Brain microvascular endothelial cell (primary cell): ENCODE measurements around the gene ZNF599.

Experiments used
- DNase-seq: peaks from one replicate; pipeline ENCODE4 v3.0.0-alpha.2; 2020
- H3K27ac ChIP-seq: fragments of 250-450 bp; sonication (Bioruptor Pico); 2 replicates; pipeline ENCODE4 v1.5.1; 2020; ENCODE audit warnings: mild to moderate bottlenecking, moderate library complexity
- H3K27me3 ChIP-seq: fragments of 250-450 bp; sonication (Bioruptor Pico); replicated peaks from 2 replicates; pipeline ENCODE4 v1.5.1; 2020; ENCODE audit warnings: mild to moderate bottlenecking
- H3K36me3 ChIP-seq: fragments of 250-450 bp; sonication (Bioruptor Pico); replicated peaks from 2 replicates; pipeline ENCODE4 v1.5.1; 2020; ENCODE audit warnings: mild to moderate bottlenecking
- H3K4me3 ChIP-seq: 2 replicates; pipeline ENCODE4 v1.5.1; 2011; ENCODE audit warnings: low read depth, mild to moderate bottlenecking, control low read depth, low read length, moderate library complexity
- CTCF ChIP-seq: IDR thresholded peaks from 2 replicates; pipeline ENCODE4 v1.5.1; 2011; ENCODE audit warnings: low read depth, mild to moderate bottlenecking, moderate library complexity, low read length, control low read depth, inconsistent platforms; ENCODE audit errors: missing control alignments
- in situ Hi-C: cut with HindIII; loops from 2 replicates; pipeline ENCODE4 v1.10.0; 2017; ENCODE audit warnings: low sequenced_read_pairs, low pct_ligation_motif_present

ZNF599 gene

DNA sequence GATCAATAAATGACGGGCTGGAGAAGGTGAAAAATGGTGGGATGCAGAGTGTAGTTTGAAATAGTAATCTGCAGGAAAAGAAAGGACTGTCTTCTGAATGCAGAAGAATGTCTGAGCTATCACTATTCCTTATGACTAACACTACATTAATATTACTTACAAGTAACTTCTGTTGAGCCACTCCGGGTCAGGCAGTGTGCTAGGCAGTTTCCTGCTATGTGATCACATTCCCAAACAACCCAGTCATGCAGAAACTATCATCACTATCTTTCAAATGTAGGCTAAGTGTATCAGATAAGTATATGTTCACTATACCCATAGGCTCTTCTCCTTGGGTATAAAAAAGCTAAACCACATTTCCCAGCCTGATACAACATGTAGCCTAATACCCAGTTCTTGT is 6.6 kb downstream of the ZNF599 start:
- H3K36me3 ChIP-seq = peaks cover 48% of the 10 kb centered on the region

DNA sequence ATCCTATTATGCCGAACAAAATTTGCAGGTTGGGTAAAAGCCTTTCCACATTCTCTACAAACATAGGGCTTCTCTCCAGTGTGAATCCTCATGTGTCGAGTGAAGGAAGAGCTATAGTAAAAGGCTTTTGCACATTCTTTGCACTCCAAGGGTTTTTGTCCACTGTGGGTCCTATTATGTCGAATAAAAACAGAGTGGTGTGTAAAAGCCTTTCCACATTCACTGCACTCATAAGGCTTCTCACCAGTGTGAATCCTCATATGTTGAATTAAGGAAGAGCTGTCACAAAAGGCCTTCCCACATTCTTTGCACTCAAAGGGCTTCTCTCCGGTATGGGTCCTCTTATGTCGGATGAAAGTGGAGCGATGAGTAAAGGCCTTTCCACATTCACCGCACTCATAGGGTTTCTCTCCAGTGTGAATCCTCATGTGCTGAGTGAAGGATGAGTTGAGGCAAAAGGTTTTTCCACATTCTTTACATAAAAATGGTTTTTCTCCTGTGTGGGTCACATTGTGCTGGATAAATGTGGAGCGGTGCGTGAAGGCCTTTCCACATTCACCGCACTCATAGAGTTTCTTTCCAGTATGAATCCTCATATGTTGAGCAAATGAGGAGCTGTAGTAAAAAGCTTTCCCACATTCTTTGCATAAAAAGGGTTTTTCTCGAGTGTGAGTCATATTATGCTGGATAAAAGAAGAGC is 13.6 kb downstream of the ZNF599 start:
- H3K36me3 ChIP-seq = peaks cover 3% of the 10 kb centered on the region
- H3K27me3 ChIP-seq = no peaks in the 10 kb centered on the region
- in situ Hi-C loops = no loop called here
- H3K27ac ChIP-seq = no peak overlapping the region
- TF ChIP-seq CTCF = no peak
- no peak for DNase-seq
- H3K4me3 ChIP-seq = no peak overlapping the region

More for the DNA sequence above, 6.6 kb downstream of the ZNF599 start:
- in situ Hi-C loops = no loop called here
- Histone ChIP-seq H3K4me3 (no peak overlapping the region), H3K27me3 (no peaks in the 10 kb centered on the region), H3K27ac (peak overlapping the region; percentile 45)
- peak; percentile 66 for DNase-seq
- TF ChIP-seq CTCF = no peak

DNA sequence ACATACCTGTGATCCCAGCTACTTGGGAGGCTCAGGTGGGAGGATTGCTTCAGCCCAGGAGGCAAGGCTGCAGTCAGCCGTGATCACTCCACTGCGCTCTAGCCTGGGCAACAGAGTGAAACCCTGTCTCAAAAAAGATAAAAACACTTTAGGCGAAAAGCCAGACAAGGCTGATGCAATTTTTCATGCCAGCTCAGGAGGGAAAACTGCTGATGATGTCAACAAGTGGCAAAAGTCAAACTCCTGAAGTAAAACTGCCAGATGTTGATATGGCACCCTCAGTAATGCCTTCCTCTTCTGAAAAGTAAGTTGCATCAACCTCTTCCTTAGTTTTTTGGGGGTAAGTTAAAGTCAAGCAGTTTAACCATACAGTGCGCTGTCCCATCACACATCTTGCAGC is 15.6 kb downstream of the ZNF599 start:
- Histone ChIP-seq H3K27ac (no peak overlapping the region), H3K4me3 (no peak overlapping the region), H3K36me3 (no peaks in the 10 kb centered on the region), H3K27me3 (no peaks in the 10 kb centered on the region)
- no peak for DNase-seq
- TF ChIP-seq CTCF = no peak
- in situ Hi-C loops = no loop called here

DNA sequence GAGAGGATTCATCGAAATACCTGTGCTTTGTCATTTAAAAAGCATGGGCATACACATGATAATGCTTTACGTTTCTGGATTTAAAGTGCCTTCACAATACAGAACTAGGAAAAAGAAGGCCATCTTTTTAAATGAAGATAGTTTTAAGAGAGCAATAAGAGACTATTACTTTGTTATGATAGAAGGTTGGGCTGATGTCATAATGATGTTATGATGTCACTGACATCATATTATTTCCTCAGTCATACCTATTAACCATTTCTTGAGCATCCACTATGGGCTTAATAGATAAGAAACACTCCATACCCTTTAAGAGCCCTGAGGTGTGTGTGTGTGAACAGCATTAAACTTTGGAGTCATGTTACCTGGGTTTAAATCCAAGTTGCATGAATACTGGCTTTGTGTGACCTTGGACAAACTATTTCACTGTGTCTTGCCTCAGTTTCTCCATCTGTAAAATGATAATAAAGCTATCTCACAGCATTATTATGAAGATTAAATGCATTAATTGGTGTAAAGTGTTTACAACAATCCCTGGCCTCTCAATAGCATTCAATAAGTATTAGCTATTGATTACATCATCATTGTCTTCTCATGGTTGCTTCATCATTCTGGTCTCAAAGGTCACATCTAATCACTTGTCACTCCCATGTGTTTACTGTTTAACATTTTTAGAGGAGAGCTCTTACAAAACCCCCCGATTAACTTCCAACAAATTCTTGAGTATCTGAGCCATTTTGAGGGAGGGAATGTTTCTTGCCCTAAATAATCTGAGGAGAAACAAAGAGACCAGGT is 27.9 kb downstream of the ZNF599 start:
- no peak for DNase-seq
- no peak overlapping the region for H3K27ac ChIP-seq
- no peak for TF ChIP-seq CTCF
- no peaks in the 10 kb centered on the region for H3K27me3 ChIP-seq
- H3K4me3 ChIP-seq = no peak overlapping the region
- in situ Hi-C loops = no loop called here
- peaks cover 11% of the 10 kb centered on the region for H3K36me3 ChIP-seq

- peaks cover 6% of the 10 kb centered on the region for H3K36me3 ChIP-seq
- no peaks in the 10 kb centered on the region for H3K27me3 ChIP-seq
- peak overlapping the region; percentile 78 for H3K4me3 ChIP-seq
- in situ Hi-C loops = no loop called here
- no peak for TF ChIP-seq CTCF
- peak overlapping the region; percentile 93 for H3K27ac ChIP-seq
- peak; percentile 81 for DNase-seq
Measured at GRCh38 chr19:34734537-34735103, 38.4 kb downstream of the ZNF599 start.
